Measurements from ENCODE around the gene DYRK1A.

DYRK1A gene

DNA sequence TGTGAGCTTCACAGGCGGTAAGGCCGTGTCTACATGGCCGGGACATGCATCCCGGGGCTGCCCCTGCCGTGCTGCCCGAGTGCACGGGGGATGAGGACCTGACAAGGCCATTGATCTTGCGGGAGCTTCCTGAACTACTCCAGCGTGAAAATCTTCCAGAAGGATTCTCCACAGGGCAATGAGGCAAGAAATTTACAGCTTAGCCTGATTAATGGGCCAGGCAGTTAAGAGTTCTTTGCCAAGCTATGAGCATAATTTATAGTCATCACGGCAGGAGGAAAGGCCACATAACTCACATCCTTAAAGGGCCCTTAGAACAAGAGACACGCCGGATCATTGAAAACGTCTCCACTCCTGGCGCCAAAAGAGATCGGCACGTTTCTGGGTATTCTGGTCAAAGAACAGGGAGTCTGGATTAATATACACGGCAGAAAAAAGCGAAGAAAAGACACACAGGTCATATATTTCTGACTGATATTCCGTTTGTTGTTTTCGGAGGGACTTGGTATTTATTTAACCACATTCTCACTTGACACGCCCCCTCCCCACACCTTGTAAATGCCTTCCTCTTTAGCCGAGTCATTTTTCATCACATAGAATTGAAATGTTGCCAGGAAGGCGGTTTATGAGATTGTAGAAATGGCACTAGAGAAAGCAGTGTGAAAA, 180.5 kb downstream of the DYRK1A start (continued):
- TF ChIP-seq ZNF366 (tag by site-specific recombination; conservative IDR thresholded peaks at IDR 0.05) = peak; percentile 88
- peak; percentile 72 for TF ChIP-seq ZNF394 (tag by site-specific recombination; IDR thresholded peaks at IDR 0.05; ENCODE audit: borderline replicate concordance)
- TF ChIP-seq ZNF558 (tag by site-specific recombination; IDR thresholded peaks at IDR 0.05) = peak; percentile 79
- TF ChIP-seq, protein P1, sequence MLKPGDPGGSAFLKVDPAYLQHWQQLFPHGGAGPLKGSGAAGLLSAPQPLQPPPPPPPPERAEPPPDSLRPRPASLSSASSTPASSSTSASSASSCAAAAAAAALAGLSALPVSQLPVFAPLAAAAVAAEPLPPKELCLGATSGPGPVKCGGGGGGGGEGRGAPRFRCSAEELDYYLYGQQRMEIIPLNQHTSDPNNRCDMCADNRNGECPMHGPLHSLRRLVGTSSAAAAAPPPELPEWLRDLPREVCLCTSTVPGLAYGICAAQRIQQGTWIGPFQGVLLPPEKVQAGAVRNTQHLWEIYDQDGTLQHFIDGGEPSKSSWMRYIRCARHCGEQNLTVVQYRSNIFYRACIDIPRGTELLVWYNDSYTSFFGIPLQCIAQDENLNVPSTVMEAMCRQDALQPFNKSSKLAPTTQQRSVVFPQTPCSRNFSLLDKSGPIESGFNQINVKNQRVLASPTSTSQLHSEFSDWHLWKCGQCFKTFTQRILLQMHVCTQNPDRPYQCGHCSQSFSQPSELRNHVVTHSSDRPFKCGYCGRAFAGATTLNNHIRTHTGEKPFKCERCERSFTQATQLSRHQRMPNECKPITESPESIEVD (tag by site-specific recombination; IDR thresholded peaks at IDR 0.05) = peak; percentile 97
- TF ChIP-seq OVOL3 (tag by site-specific recombination; IDR thresholded peaks at IDR 0.05) = 0 out of 2 replicates have a peak, but pooled peaks have one; percentile 60
- TF ChIP-seq REPIN1 (tag by site-specific recombination; IDR thresholded peaks at IDR 0.05; ENCODE audit: low read depth) = no peak; the same call in 1 of the 2 replicates
- no peak for TF ChIP-seq ZNF174 (tag by site-specific recombination; IDR thresholded peaks at IDR 0.05)
- TF ChIP-seq KLF7 (tag by site-specific recombination; IDR thresholded peaks at IDR 0.05; ENCODE audit: borderline replicate concordance) = 0 out of 2 replicates have a peak, but pooled peaks have one; percentile 55
- TF ChIP-seq, protein P2, sequence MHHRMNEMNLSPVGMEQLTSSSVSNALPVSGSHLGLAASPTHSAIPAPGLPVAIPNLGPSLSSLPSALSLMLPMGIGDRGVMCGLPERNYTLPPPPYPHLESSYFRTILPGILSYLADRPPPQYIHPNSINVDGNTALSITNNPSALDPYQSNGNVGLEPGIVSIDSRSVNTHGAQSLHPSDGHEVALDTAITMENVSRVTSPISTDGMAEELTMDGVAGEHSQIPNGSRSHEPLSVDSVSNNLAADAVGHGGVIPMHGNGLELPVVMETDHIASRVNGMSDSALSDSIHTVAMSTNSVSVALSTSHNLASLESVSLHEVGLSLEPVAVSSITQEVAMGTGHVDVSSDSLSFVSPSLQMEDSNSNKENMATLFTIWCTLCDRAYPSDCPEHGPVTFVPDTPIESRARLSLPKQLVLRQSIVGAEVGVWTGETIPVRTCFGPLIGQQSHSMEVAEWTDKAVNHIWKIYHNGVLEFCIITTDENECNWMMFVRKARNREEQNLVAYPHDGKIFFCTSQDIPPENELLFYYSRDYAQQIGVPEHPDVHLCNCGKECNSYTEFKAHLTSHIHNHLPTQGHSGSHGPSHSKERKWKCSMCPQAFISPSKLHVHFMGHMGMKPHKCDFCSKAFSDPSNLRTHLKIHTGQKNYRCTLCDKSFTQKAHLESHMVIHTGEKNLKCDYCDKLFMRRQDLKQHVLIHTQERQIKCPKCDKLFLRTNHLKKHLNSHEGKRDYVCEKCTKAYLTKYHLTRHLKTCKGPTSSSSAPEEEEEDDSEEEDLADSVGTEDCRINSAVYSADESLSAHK (tag by site-specific recombination; IDR thresholded peaks at IDR 0.05) = peak; percentile 86
- TF ChIP-seq ZSCAN23 (tag by site-specific recombination; IDR thresholded peaks at IDR 0.05) = peak; percentile 83; the same call in 1 of the 2 replicates

DNA sequence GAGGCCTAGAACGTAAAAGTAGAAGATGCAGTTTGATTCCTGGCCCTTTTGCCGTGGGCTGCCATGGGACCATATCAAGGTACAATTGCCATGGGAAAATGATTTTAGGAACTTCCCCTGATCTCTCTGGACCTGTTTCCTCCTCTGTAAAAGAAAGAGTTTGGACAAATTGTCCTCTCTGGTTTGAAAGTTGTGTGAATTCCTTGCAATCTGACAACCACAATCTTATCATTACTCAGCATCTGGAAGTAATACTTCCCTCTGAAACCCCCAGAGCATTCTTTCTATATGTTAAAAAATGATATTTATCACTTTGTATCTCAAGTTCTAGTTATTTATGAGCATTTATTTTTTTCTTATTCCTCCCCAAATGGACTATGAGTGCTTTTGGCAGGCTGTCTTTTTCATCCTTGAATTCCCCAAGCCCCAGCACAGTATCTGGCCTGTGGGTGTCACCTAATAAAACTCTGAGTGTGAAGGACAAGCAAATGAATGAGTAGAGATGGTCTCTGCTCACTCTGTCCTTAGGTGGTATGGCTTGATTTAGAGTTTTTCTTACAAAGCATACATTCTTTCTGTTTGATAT, 181.1 kb downstream of the DYRK1A start:
- POLR2A ChIA-PET = interaction anchor here (0.9 to 1.8 kb wide), 2 partner anchors 16 kb away, joined by 3 to 7 read pairs; no protein-coding TSS in a partner anchor
- peak overlapping the region; percentile 79 for H3K27ac ChIP-seq (ENCODE audit: extremely low read depth, low read depth, low read length)
- CTCF ChIA-PET = no interaction called here

More for the DNA sequence above, 181.1 kb downstream of the DYRK1A start:
- no peak for TF ChIP-seq REPIN1 (tag by site-specific recombination; IDR thresholded peaks at IDR 0.05; ENCODE audit: low read depth)
- no peak for TF ChIP-seq MEIS1 (CRISPR knock-in tag; IDR thresholded peaks at IDR 0.05; ENCODE audit: borderline replicate concordance)
- TF ChIP-seq GLIS1 (tag by site-specific recombination; IDR thresholded peaks at IDR 0.05) = no peak
- TF ChIP-seq, protein P3, sequence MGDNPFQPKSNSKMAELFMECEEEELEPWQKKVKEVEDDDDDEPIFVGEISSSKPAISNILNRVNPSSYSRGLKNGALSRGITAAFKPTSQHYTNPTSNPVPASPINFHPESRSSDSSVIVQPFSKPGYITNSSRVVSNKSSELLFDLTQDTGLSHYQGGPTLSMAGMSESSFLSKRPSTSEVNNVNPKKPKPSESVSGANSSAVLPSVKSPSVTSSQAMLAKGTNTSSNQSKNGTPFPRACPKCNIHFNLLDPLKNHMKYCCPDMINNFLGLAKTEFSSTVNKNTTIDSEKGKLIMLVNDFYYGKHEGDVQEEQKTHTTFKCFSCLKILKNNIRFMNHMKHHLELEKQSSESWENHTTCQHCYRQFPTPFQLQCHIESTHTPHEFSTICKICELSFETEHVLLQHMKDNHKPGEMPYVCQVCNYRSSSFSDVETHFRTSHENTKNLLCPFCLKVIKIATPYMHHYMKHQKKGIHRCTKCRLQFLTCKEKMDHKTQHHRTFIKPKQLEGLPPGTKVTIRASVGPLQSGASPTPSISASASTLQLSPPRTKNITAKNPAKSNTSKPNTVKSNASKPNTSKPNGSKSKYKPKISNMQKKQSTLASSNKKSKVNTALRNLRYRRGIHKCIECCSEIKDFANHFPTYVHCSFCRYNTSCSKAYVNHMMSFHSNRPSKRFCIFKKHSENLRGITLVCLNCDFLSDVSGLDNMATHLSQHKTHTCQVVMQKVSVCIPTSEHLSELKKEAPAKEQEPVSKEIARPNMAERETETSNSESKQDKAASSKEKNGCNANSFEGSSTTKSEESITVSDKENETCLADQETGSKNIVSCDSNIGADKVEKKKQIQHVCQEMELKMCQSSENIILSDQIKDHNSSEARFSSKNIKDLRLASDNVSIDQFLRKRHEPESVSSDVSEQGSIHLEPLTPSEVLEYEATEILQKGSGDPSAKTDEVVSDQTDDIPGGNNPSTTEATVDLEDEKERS (tag by site-specific recombination; IDR thresholded peaks at IDR 0.05) = no peak
- TF ChIP-seq, protein P4, sequence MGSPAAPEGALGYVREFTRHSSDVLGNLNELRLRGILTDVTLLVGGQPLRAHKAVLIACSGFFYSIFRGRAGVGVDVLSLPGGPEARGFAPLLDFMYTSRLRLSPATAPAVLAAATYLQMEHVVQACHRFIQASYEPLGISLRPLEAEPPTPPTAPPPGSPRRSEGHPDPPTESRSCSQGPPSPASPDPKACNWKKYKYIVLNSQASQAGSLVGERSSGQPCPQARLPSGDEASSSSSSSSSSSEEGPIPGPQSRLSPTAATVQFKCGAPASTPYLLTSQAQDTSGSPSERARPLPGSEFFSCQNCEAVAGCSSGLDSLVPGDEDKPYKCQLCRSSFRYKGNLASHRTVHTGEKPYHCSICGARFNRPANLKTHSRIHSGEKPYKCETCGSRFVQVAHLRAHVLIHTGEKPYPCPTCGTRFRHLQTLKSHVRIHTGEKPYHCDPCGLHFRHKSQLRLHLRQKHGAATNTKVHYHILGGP (tag by site-specific recombination; IDR thresholded peaks at IDR 0.05) = no peak
- TF ChIP-seq, protein P5, sequence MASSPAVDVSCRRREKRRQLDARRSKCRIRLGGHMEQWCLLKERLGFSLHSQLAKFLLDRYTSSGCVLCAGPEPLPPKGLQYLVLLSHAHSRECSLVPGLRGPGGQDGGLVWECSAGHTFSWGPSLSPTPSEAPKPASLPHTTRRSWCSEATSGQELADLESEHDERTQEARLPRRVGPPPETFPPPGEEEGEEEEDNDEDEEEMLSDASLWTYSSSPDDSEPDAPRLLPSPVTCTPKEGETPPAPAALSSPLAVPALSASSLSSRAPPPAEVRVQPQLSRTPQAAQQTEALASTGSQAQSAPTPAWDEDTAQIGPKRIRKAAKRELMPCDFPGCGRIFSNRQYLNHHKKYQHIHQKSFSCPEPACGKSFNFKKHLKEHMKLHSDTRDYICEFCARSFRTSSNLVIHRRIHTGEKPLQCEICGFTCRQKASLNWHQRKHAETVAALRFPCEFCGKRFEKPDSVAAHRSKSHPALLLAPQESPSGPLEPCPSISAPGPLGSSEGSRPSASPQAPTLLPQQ (tag by site-specific recombination; IDR thresholded peaks at IDR 0.05) = no peak
- 0 out of 2 replicates have a peak, but pooled peaks have one; percentile 0 for TF ChIP-seq ZNF624 (tag by site-specific recombination; IDR thresholded peaks at IDR 0.05)
- Histone ChIP-seq H3K4me1 (ENCODE audit: control insufficient read depth, insufficient read depth, low read length) (peaks cover 27% of the 10 kb centered on the region), H3K36me3 (ENCODE audit: control insufficient read depth in 2 of 2, insufficient read depth in 1 of 2, low read length in 2 of 2) (no peaks in the 10 kb centered on the region), H3K9me3 (ENCODE audit: control insufficient read depth, insufficient read depth, low read depth, low read length) (no peaks in the 10 kb centered on the region; the same call in 1 of the 2 replicates), H3K4me3 (ENCODE audit: low read depth, low read length) (no peak overlapping the region)

Data from HEK293 (cell line).